ENCODE measurements around the gene FASN. TPM values are rescaled to one million over a fixed set of nuclear protein-coding genes. Genes with fewer than 3 reads are reported as not detected.

The FASN gene
- total RNA-seq, 2 experiments from 2014 or later, result 209 to 212 TPM

DNA sequence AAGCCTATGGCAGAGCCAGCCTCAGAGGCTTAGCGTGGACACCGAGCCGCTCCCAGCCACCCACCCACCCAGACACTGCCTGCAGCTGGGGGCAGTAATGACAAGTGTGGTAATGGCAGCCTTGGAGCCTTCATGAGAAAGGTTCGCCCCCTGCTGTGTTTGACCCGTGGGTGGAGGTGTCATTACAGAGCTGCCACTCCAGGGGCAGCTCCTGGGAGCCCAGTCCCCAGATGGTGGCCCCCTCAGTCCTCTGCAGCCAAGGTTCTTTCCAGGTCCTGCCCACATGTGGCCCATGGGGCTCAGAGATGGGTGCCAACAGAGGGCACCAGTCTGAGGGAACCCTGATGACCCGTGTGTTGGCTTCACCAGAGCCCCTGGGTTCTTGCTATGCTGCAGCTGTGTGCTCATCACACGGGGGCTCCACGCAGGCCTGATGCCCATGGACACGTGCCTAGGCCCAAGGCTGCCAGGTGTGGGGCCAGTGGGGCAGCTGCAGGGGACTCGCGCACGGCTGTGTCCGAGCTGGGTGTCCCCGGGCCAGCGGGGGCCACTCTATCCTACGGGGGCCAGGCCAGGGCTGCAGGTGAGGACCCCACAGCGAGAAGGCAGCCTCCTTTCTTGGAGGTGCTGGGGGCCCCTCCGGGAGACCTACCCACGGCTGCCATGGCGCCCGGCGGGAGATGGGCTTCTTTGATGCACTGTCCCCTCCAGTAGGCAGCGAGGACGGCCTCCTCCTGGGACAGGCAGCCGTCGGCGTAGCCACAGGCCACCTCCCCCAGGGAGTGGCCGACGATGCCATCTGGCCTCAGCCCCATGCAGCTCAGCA, 8.1 kb downstream of the FASN start:
- no peaks in the 10 kb centered on the region for H3K4me1 Mint-ChIP-seq (ENCODE audit: low read depth)
- CTCF ChIA-PET, result no interaction called here
- H3K36me3 Mint-ChIP-seq, result peaks cover 14% of the 10 kb centered on the region
- H3K27me3 Mint-ChIP-seq, result no peaks in the 10 kb centered on the region
- H3K4me3 Mint-ChIP-seq, result no peak overlapping the region
- no peak overlapping the region for H3K27ac Mint-ChIP-seq
- no peak for DNase-seq
- intact Hi-C loops (cut with micrococcal nuclease), result loop anchor here (10.0 kb wide), 2 partner anchors 365 to 665 kb away; partner anchors contain the start of genes CYBC1, NARF and TBCD
- POLR2A ChIA-PET, result interaction anchor here (1.2 kb wide), 1 partner anchor 13 kb away, joined by 3 read pairs; no protein-coding TSS in a partner anchor
- H3K9me3 Mint-ChIP-seq, result no peaks in the 10 kb centered on the region

DNA sequence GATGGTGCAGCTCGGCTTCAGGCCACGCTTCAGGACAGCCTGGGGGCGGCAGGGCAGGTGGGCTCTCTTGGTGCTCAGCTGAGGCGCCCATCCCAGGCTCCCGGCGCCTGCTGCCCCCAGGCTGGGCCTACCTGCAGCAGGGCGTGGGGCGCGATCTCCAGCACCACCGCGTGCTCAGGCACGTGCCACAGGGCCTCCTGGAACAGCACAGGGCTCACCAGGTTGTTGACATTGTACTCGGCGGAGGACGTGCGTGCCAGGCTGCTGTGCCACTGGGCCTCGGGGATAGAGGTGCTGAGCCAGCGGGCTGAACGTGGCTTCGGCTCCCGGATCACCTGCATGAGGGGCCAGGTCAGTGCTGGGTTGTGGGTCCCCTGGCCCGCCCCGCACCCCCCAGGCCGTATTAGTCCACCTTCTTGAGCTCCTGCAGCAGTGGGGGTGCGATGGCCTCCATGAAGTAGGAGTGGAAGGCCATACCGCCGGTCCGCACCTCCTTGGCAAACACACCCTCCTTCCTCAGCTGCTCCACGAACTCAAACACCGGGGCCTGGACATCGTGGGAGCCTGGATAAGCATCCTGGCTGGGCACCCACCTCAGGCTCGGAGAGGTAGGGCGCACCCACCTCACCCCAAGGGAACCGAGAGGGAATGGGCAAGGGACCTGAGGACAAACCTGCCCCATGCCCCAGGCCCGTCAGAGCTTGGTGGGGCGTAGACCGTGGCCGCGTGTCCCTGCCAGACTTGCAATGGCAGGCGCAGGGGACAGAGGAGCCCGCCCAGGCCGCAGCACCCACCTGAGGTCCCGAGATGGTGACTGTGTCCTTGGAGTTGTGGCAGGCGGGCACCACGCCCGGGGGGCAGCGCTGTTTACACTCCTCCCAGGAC, 9.0 kb downstream of the FASN start:
- no peak for DNase-seq
- POLR2A ChIA-PET, result interaction anchor here (1.2 kb wide), 1 partner anchor 12 kb away, joined by 3 read pairs; no protein-coding TSS in a partner anchor
- peaks cover 18% of the 10 kb centered on the region for H3K36me3 Mint-ChIP-seq

GRCh38 chr17:82087961-82088837, 9.8 kb downstream of the FASN start:
- H3K27ac Mint-ChIP-seq, result no peak overlapping the region
- peaks cover 19% of the 10 kb centered on the region for H3K36me3 Mint-ChIP-seq
- H3K4me1 Mint-ChIP-seq (ENCODE audit: low read depth), result no peaks in the 10 kb centered on the region
- intact Hi-C loops (cut with micrococcal nuclease), result no loop called here
- ChIA-PET CTCF (no interaction called here), POLR2A (no interaction called here)
- H3K27me3 Mint-ChIP-seq, result no peaks in the 10 kb centered on the region
- no peak for DNase-seq
- no peak overlapping the region for H3K4me3 Mint-ChIP-seq
- no peaks in the 10 kb centered on the region for H3K9me3 Mint-ChIP-seq

More for the DNA sequence above, 9.0 kb downstream of the FASN start:
- H3K4me1 Mint-ChIP-seq (ENCODE audit: low read depth), result no peaks in the 10 kb centered on the region
- CTCF ChIA-PET, result no interaction called here
- no peak overlapping the region for H3K4me3 Mint-ChIP-seq
- intact Hi-C loops (cut with micrococcal nuclease), result no loop called here
- H3K27ac Mint-ChIP-seq, result no peak overlapping the region
- H3K27me3 Mint-ChIP-seq, result no peaks in the 10 kb centered on the region
- H3K9me3 Mint-ChIP-seq, result no peaks in the 10 kb centered on the region

DNA sequence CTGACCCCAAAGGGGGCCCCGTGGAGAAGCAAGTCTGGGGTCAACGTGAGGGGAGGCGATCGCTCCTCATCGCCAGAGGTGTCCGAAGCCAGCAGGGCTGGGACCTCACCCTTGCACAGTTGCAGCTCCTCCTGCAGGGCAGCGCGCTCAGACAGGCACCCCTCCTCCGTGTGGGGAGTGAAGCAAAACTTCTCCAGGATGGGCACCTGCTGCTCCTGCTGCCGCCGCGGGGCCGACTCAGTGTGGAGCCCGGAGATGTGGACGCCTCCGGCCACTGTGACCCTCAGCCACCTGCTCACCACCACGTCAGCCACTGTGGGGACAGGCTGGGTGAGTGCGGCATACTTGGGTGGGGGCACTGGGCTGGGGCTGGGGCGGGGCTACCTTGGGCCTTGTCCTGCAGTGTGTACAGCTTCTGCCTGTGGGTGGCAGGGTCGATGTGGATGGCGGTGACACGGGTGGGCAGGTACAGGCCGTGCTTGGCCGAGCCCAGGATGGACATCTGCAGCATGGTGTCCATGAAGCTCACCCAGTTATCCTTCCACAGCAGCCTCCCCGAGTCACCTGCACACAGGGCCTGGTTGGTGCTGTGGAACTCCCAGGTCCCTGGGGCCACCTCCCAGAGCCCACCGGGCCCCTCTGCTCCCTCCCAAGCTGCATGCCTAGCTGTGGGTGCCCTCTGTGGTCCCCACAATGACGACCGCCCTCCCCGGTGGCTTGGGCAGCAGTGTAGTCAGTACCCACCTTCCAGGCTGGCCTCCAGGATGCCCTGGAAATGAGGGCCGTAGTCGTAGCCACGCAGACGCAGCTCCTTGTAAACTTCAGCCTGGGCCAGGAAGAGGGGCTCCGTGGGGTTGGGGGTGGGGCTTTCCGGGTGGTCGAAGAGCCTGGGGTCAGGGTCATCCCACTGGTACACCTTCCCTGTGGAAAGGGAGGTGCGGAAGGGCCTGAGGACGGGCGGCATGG, 10.8 kb downstream of the FASN start:
- no peaks in the 10 kb centered on the region for H3K9me3 Mint-ChIP-seq
- no peak overlapping the region for H3K27ac Mint-ChIP-seq

DNA sequence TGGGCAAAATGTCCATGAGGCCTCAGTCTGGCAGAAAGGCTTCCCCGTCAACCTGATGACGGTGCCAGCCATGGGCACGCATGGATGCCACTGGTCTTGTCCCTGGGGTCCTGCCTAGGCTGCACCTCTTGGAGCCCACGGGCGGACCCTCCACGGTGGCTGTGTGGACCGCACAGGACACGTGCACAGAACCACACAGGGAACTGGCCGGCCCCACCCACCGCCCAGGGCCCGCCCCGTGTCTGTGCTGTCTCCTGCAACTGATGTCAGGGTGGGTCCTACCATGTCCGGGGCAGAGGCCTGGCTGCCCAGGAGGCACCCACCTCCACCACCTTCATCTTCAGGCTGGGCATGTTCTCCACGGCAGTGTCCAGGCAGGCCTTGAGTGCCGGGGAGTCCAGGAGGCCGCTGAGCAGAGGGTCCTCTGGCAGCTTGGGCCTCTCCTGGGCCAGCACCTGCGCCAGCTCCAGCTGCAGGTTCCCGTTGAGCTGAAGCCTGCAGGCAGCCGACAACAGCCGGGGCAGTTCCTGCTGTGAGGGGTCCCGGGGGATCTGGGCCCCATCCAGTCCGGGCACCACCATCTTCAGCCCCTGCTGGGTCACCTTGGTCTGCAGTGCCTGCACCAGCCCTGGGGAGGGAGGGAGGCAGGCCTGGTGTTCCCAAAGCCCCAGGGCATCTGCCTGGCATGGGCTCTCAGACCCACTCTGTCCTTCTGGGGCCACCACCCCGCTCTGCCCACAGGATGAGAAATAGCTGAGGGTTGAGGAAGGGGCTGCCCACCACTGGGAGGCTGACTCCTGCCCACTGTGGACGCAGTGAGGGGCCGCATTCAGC, 11.9 kb downstream of the FASN start:
- intact Hi-C loops (cut with micrococcal nuclease), result no loop called here
- Mint-ChIP-seq H3K36me3 (peaks cover 18% of the 10 kb centered on the region), H3K4me3 (no peak overlapping the region), H3K27me3 (no peaks in the 10 kb centered on the region), H3K9me3 (no peaks in the 10 kb centered on the region), H3K4me1 (ENCODE audit: low read depth) (no peaks in the 10 kb centered on the region), H3K27ac (no peak overlapping the region)
- ChIA-PET CTCF (no interaction called here), POLR2A (no interaction called here)
- DNase-seq, result no peak

More for the DNA sequence above, 10.8 kb downstream of the FASN start:
- no peak overlapping the region for H3K4me3 Mint-ChIP-seq
- H3K27me3 Mint-ChIP-seq, result no peaks in the 10 kb centered on the region
- peaks cover 20% of the 10 kb centered on the region for H3K36me3 Mint-ChIP-seq
- POLR2A ChIA-PET, result no interaction called here
- intact Hi-C loops (cut with micrococcal nuclease), result no loop called here
- CTCF ChIA-PET, result no interaction called here
- H3K4me1 Mint-ChIP-seq (ENCODE audit: low read depth), result no peaks in the 10 kb centered on the region
- no peak for DNase-seq

DNA sequence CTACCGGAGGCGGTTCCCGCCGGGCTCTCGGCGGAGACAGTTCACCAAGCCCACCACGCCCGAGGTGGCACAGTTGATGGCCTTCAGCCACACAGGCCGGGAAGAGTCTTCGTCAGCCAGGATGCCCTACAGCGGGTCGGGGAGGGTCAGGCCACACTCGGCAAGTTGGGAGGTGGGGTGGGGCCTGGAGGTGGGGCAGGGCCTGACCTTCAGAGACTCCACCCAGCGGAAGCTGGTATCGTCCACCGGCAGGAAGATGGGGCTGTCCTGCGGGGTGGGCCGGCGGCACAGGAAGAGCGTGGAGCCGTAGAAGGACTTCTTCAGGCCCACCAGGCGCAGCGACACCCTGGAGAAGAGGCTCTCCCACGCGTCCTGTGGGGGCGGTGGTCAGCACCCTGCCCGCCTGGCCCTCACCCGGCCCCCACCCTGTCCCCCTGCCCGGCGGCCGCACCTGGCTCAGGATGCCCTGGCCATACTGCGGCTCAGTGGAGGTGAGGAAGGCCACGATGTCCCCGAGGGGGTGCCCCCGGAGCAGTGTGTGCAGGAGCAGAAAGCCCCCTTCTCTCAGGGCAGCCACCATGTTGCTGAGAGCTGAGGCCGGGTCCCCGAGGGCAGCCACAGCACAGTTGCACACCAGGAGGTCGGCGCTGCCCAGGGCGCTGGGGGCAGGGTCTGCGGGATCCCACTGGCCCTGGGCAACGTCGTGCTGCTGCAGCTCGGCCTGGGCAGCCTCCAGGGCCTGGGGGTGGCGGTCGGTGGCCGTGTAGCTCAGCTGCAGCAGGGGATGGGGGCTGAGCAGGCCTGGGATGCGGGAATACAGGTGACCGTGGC, 12.8 kb downstream of the FASN start:
- CTCF ChIA-PET, result no interaction called here
- intact Hi-C loops (cut with micrococcal nuclease), result no loop called here
- DNase-seq, result no peak
- Mint-ChIP-seq H3K4me1 (ENCODE audit: low read depth) (no peaks in the 10 kb centered on the region), H3K27me3 (no peaks in the 10 kb centered on the region), H3K4me3 (no peak overlapping the region), H3K9me3 (no peaks in the 10 kb centered on the region), H3K27ac (no peak overlapping the region), H3K36me3 (peaks cover 18% of the 10 kb centered on the region)
- POLR2A ChIA-PET, result interaction anchor here (0.5 to 0.8 kb wide), 3 partner anchors 20 to 371 kb away, joined by 3 to 6 read pairs (median 3); partner anchors contain the start of gene DUS1L

GRCh38 chr17:82084373-82085030, 13.5 kb downstream of the FASN start:
- ChIA-PET POLR2A (interaction anchor here (0.6 to 0.8 kb wide), 2 partner anchors 20 to 100 kb away, joined by 3 read pairs; partner anchors contain the start of gene DUS1L), CTCF (no interaction called here)
- H3K27ac Mint-ChIP-seq, result no peak overlapping the region
- no peak for DNase-seq
- H3K4me3 Mint-ChIP-seq, result no peak overlapping the region
- H3K27me3 Mint-ChIP-seq, result no peaks in the 10 kb centered on the region
- H3K36me3 Mint-ChIP-seq, result peaks cover 22% of the 10 kb centered on the region
- H3K4me1 Mint-ChIP-seq (ENCODE audit: low read depth), result no peaks in the 10 kb centered on the region
- intact Hi-C loops (cut with micrococcal nuclease), result no loop called here
- no peaks in the 10 kb centered on the region for H3K9me3 Mint-ChIP-seq

- Mint-ChIP-seq H3K9me3 (no peaks in the 10 kb centered on the region), H3K27me3 (no peaks in the 10 kb centered on the region), H3K27ac (no peak overlapping the region), H3K4me3 (no peak overlapping the region), H3K4me1 (ENCODE audit: low read depth) (no peaks in the 10 kb centered on the region), H3K36me3 (peaks cover 24% of the 10 kb centered on the region)
- intact Hi-C loops (cut with micrococcal nuclease), result no loop called here
- ChIA-PET CTCF (no interaction called here), POLR2A (no interaction called here)
- DNase-seq, result no peak
Observed at GRCh38 chr17:82083533-82084359, 14.3 kb downstream of the FASN start.

DNA sequence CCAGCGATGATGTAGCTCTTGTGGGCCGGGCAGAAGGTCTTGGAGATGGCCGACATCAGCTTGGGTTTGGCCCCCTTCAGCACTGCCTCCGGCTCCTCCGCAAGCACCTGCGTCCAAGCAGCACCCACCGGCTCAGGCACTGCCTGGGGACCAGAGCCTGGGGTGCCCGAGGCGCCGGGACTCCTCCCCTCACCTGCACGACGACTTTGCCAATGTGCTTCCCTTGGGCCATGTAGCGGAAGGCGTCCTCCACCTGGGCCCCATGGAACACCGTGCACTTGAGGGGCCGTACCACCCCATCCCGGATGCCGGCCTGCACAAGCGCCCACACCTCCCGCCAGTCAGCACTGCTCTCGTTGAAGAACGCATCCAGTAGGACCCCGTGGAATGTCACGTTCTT, 15.0 kb downstream of the FASN start:
- ChIA-PET POLR2A (no interaction called here), CTCF (no interaction called here)
- intact Hi-C loops (cut with micrococcal nuclease), result no loop called here
- Mint-ChIP-seq H3K27ac (no peak overlapping the region), H3K27me3 (no peaks in the 10 kb centered on the region), H3K9me3 (no peaks in the 10 kb centered on the region), H3K4me1 (ENCODE audit: low read depth) (no peaks in the 10 kb centered on the region), H3K4me3 (no peak overlapping the region), H3K36me3 (peaks cover 26% of the 10 kb centered on the region)
- no peak for DNase-seq

Data from activated CD4-positive, alpha-beta memory T cell treated with anti-CD3 and anti-CD28 coated beads for 36 hours (primary cell).